ENCODE results near the gene PEDS1.

GRCh38 chr20:50140339-50140859 lies 13.1 kb downstream of the PEDS1 start:
- no peak for TF ChIP-seq POLR2A (IDR thresholded peaks at IDR 0.05; ENCODE audit: low read depth, low read length)
- no peak for TF ChIP-seq POLR2AphosphoS5 (IDR thresholded peaks at IDR 0.05; ENCODE audit: low read depth, low read length)
